ENCODE measurements around the gene CD7.

DNA sequence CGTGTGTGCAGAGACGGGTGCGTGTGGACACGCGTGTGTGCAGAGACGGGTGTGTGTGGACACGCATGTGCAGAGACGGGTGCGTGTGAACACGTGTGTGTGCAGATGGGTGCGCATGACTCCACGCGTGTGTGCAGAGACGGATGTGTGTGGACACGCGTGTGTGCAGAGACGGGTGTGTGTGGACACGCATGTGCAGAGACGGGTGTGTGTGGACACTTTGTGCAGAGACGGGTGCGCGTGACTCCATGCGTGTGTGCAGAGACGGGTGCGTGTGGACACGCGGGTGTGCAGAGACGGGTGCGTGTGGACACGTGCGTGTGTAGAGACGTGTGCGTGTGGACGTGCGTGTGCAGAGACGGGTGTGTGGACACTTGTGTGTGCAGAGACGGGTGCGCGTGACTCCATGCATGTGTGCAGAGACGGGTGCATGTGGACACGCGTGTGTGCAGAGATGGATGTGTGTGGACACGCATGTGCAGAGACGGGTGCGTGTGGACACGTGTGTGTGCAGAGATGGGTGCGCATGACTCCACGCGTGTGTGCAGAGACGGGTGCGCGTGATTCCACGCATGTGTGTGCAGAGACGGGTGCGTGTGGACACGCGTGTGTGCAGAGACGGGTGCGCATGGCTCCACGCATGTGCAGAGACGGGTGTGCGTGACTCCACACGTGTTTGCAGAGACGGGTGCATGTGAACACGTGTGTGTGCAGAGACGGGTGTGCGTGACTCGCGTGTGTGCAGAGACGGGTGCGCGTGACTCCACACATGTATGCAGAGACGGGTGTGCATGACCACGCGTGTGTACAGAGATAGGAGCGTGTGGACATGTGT lies 1.6 kb upstream of the CD7 start:
- TF ChIP-seq CREB1 (IDR thresholded peaks at IDR 0.05; ENCODE audit: low read depth) (no peak), FOXM1 (IDR thresholded peaks at IDR 0.05; ENCODE audit: borderline replicate concordance, low read depth) (no peak), YY1 (IDR thresholded peaks at IDR 0.05; ENCODE audit: low read depth) (no peak), EGR1 (IDR thresholded peaks at IDR 0.05) (no peak), EP300 (IDR thresholded peaks at IDR 0.05; ENCODE audit: borderline replicate concordance) (no peak), RAD21 (IDR thresholded peaks at IDR 0.05; ENCODE audit: low read depth) (no peak), CEBPB (IDR thresholded peaks at IDR 0.05) (no peak), NFIC (IDR thresholded peaks at IDR 0.05) (no peak)
- TF ChIP-seq, protein P1, sequence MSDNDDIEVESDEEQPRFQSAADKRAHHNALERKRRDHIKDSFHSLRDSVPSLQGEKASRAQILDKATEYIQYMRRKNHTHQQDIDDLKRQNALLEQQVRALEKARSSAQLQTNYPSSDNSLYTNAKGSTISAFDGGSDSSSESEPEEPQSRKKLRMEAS (IDR thresholded peaks at IDR 0.05): no peak
- TF ChIP-seq, protein P2, sequence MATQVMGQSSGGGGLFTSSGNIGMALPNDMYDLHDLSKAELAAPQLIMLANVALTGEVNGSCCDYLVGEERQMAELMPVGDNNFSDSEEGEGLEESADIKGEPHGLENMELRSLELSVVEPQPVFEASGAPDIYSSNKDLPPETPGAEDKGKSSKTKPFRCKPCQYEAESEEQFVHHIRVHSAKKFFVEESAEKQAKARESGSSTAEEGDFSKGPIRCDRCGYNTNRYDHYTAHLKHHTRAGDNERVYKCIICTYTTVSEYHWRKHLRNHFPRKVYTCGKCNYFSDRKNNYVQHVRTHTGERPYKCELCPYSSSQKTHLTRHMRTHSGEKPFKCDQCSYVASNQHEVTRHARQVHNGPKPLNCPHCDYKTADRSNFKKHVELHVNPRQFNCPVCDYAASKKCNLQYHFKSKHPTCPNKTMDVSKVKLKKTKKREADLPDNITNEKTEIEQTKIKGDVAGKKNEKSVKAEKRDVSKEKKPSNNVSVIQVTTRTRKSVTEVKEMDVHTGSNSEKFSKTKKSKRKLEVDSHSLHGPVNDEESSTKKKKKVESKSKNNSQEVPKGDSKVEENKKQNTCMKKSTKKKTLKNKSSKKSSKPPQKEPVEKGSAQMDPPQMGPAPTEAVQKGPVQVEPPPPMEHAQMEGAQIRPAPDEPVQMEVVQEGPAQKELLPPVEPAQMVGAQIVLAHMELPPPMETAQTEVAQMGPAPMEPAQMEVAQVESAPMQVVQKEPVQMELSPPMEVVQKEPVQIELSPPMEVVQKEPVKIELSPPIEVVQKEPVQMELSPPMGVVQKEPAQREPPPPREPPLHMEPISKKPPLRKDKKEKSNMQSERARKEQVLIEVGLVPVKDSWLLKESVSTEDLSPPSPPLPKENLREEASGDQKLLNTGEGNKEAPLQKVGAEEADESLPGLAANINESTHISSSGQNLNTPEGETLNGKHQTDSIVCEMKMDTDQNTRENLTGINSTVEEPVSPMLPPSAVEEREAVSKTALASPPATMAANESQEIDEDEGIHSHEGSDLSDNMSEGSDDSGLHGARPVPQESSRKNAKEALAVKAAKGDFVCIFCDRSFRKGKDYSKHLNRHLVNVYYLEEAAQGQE (IDR thresholded peaks at IDR 0.05; ENCODE audit: low read depth): no peak

Measured in Ishikawa (cell line).